SK-N-SH treated with all-trans-retinoic acid at 6 μM for 48 hours (cell line): ENCODE measurements around the gene LGALS1.

Experiments
- ATAC-seq: fragments of 200-7000 bp; cut with Tn5 transposase; 3 replicates; pipeline ENCODE4 v1.9.1; 2020; ENCODE audit warnings: mild to moderate bottlenecking, moderate library complexity
- ARNTL ChIP-seq: fragments of 450-650 bp; formaldehyde crosslinking; IDR thresholded peaks from 2 replicates; pipeline ENCODE4 v1.5.0; 2020; ENCODE audit warnings: low read depth, mild to moderate bottlenecking, moderate library complexity, borderline replicate concordance
- BACH2 ChIP-seq: fragments of 250-450 bp; sonication (Bioruptor Pico); IDR thresholded peaks from 2 replicates; pipeline ENCODE4 v1.9.0; 2021; ENCODE audit warnings: mild to moderate bottlenecking, borderline replicate concordance
- CSDC2 ChIP-seq: fragments of 250-450 bp; sonication (Bioruptor Pico); IDR thresholded peaks from 2 replicates; pipeline ENCODE4 v1.5.0; 2020; ENCODE audit warnings: mild to moderate bottlenecking, moderate library complexity
- ESRRG ChIP-seq: fragments of 250-450 bp; sonication (Bioruptor Pico); IDR thresholded peaks from 2 replicates; pipeline ENCODE4 v1.6.1; 2021; ENCODE audit warnings: mild to moderate bottlenecking
- ISL1 ChIP-seq: fragments of 250-450 bp; sonication (Bioruptor Pico); IDR thresholded peaks from 2 replicates; pipeline ENCODE4 v2.1.2; 2022; ENCODE audit warnings: mild to moderate bottlenecking, moderate library complexity
- OSR1 ChIP-seq: fragments of 250-450 bp; sonication (Bioruptor Pico); IDR thresholded peaks from 2 replicates; pipeline ENCODE4 v1.8.0; 2022; ENCODE audit warnings: moderate library complexity, mild to moderate bottlenecking, inconsistent platforms
- PPARA ChIP-seq: fragments of 250-450 bp; sonication (Bioruptor Pico); IDR thresholded peaks from 2 replicates; pipeline ENCODE4 v1.5.0; 2020; ENCODE audit warnings: mild to moderate bottlenecking, borderline replicate concordance
- SNAI2 ChIP-seq: fragments of 250-450 bp; sonication (Bioruptor Pico); IDR thresholded peaks from 2 replicates; pipeline ENCODE4 v1.5.0; 2020; ENCODE audit warnings: mild to moderate bottlenecking, moderate library complexity
- TOX ChIP-seq: fragments of 250-450 bp; sonication (Bioruptor Pico); IDR thresholded peaks from 2 replicates; pipeline ENCODE4 v1.8.0; 2021; ENCODE audit warnings: mild to moderate bottlenecking, moderate library complexity, borderline replicate concordance
- ZNF565 ChIP-seq: fragments of 450-650 bp; formaldehyde crosslinking; conservative IDR thresholded peaks from 2 replicates; pipeline ENCODE4 v1.5.0; 2020; ENCODE audit warnings: low read depth, mild to moderate bottlenecking, moderate library complexity
- ZNF70 ChIP-seq: fragments of 450-650 bp; formaldehyde crosslinking; IDR thresholded peaks from 2 replicates; pipeline ENCODE4 v1.5.0; 2020; ENCODE audit warnings: mild to moderate bottlenecking, moderate library complexity
- TF ChIP-seq, protein P1 (sequence below): fragments of 250-450 bp; sonication (Bioruptor Pico); IDR thresholded peaks from 2 replicates; pipeline ENCODE4 v1.8.0; 2020; ENCODE audit warnings: mild to moderate bottlenecking, moderate library complexity, borderline replicate concordance
- TF ChIP-seq, protein P2 (sequence below): fragments of 250-450 bp; sonication (Bioruptor Pico); IDR thresholded peaks from 2 replicates; pipeline ENCODE4 v1.5.0; 2020; ENCODE audit warnings: mild to moderate bottlenecking, moderate library complexity
- TF ChIP-seq, protein P3 (sequence below): fragments of 250-450 bp; sonication (Bioruptor Pico); IDR thresholded peaks from 2 replicates; pipeline ENCODE4 v1.5.1; 2021; ENCODE audit warnings: mild to moderate bottlenecking, moderate library complexity
- TF ChIP-seq, protein P4 (sequence below): fragments of 250-450 bp; sonication (Bioruptor Pico); IDR thresholded peaks from 2 replicates; pipeline ENCODE4 v1.8.0; 2021; ENCODE audit warnings: low read depth, mild to moderate bottlenecking, moderate library complexity, borderline replicate concordance
- TF ChIP-seq, protein P5 (sequence below): fragments of 250-450 bp; sonication (Bioruptor Pico); IDR thresholded peaks from 2 replicates; pipeline ENCODE4 v1.5.1; 2020; ENCODE audit warnings: low read depth, mild to moderate bottlenecking, moderate library complexity

LGALS1 gene

DNA sequence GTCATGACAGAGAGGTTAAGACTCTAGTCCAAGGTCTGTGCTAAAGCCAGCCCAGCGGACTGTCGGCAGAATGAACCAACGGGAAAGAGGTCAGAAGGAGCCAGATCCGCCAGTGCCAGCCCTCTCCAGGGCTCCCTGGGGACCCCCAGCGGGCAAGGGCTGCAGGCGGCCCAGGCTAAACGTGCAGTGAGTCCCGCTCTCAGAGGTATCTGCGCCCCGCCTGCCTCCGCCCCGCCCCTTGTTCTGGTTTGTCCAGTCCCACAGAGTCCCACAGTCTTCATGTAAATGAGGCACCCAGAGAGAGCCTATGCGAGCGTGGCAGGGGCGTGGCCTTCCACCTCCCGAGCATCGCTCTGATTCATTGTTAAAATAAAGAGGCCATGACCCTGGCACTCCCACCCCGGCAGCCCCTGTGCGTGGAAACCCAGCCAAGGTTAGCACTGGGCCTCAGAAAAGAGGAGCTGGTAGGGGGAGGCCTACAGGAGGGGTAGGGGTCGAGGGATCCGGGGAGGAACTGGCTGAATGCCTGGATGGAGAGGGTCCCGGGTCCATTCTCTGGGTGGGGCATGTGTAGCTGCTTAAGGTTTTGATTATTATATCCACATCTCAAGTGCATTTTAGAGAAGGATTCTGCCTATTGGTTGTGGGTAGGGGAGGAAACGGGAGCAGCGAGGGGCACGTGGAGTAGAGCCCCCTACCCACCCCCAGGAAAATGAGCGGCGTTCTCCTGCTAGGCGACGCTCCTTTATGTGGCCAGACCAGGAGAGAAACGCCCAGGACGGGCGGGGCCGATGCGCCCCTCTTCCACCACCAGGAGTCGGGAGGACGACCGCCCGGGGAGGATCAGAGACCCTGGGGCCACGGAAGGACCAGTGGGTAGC, 21.5 kb downstream of the LGALS1 start, which contains the start of gene TRIOBP:
Gene TRIOBP, plus strand, starts transcription at position 392 of the 881 bp plus-strand sequence. CDS start 4,318 bp downstream, outside the sequence.
- TF ChIP-seq, protein P1, sequence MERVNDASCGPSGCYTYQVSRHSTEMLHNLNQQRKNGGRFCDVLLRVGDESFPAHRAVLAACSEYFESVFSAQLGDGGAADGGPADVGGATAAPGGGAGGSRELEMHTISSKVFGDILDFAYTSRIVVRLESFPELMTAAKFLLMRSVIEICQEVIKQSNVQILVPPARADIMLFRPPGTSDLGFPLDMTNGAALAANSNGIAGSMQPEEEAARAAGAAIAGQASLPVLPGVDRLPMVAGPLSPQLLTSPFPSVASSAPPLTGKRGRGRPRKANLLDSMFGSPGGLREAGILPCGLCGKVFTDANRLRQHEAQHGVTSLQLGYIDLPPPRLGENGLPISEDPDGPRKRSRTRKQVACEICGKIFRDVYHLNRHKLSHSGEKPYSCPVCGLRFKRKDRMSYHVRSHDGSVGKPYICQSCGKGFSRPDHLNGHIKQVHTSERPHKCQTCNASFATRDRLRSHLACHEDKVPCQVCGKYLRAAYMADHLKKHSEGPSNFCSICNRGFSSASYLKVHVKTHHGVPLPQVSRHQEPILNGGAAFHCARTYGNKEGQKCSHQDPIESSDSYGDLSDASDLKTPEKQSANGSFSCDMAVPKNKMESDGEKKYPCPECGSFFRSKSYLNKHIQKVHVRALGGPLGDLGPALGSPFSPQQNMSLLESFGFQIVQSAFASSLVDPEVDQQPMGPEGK (CRISPR knock-in tag): no peak
- TF ChIP-seq ARNTL (no peak), SNAI2 (CRISPR knock-in tag) (no peak), CSDC2 (CRISPR knock-in tag) (no peak), BACH2 (no peak)
- TF ChIP-seq, protein P2, sequence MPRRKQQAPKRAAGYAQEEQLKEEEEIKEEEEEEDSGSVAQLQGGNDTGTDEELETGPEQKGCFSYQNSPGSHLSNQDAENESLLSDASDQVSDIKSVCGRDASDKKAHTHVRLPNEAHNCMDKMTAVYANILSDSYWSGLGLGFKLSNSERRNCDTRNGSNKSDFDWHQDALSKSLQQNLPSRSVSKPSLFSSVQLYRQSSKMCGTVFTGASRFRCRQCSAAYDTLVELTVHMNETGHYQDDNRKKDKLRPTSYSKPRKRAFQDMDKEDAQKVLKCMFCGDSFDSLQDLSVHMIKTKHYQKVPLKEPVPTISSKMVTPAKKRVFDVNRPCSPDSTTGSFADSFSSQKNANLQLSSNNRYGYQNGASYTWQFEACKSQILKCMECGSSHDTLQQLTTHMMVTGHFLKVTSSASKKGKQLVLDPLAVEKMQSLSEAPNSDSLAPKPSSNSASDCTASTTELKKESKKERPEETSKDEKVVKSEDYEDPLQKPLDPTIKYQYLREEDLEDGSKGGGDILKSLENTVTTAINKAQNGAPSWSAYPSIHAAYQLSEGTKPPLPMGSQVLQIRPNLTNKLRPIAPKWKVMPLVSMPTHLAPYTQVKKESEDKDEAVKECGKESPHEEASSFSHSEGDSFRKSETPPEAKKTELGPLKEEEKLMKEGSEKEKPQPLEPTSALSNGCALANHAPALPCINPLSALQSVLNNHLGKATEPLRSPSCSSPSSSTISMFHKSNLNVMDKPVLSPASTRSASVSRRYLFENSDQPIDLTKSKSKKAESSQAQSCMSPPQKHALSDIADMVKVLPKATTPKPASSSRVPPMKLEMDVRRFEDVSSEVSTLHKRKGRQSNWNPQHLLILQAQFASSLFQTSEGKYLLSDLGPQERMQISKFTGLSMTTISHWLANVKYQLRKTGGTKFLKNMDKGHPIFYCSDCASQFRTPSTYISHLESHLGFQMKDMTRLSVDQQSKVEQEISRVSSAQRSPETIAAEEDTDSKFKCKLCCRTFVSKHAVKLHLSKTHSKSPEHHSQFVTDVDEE: no peak
- TF ChIP-seq, protein P3, sequence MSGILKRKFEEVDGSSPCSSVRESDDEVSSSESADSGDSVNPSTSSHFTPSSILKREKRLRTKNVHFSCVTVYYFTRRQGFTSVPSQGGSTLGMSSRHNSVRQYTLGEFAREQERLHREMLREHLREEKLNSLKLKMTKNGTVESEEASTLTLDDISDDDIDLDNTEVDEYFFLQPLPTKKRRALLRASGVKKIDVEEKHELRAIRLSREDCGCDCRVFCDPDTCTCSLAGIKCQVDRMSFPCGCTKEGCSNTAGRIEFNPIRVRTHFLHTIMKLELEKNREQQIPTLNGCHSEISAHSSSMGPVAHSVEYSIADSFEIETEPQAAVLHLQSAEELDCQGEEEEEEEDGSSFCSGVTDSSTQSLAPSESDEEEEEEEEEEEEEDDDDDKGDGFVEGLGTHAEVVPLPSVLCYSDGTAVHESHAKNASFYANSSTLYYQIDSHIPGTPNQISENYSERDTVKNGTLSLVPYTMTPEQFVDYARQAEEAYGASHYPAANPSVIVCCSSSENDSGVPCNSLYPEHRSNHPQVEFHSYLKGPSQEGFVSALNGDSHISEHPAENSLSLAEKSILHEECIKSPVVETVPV (CRISPR knock-in tag): 0 out of 2 replicates have a peak, but pooled peaks have one; percentile 27

DNA sequence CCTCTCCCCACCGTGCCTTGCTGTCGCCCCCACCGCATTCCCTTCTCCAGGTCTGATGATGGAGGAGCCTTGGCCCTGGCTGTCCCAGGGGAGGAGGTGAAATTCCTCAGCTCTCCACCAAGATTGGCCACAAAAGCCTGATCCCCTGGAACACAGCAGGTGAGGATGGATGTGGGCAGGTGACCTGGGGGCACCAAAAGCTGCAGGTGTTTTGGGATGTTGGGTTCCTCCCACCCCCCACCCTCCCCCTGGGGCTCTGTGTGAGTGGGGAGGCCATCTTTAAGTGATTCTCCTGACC, 22.1 kb downstream of the LGALS1 start:
- no peak for ATAC-seq
- 0 out of 2 replicates have a peak, but pooled peaks have one; percentile 23 for TF ChIP-seq ZNF70 (CRISPR knock-in tag)
- TF ChIP-seq, protein P3 (CRISPR knock-in tag): no peak

More for the DNA sequence above, 21.5 kb downstream of the LGALS1 start, which contains the start of gene TRIOBP:
- ATAC-seq: peak; percentile 100

DNA sequence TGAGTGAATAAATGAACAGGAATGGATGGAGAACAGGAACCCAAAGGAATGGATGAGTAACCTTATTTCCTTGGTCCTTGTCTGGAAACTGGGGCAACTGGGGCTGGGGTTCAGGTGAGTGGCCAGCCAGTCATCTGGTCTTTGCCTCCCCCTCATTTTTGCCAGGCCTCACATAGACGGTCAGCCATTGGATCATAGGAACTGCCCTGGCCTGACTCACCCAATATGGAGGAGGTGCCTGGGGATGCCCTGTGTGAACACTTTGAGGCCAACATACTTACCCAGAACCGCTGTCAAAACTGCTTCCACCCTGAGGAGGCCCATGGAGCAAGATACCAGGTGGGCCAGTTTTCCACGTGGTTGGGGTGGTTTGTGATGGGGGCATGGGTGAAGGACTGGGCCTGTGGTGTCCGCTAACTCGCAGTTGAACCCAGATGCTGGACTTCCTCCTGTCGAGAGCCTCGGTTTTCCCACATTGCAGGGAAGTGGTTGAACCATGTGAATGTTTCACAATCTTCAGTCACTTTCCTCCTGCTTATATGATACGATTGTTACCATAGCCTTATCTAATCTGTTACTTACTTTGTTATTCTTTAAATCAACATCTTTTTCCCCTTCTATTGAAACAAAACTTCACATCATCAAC, 25.8 kb downstream of the LGALS1 start:
- TF ChIP-seq ISL1 (CRISPR knock-in tag): no peak
- no peak for TF ChIP-seq ESRRG (CRISPR knock-in tag)
- no peak for TF ChIP-seq ZNF565 (CRISPR knock-in tag)
- TF ChIP-seq PPARA: no peak
- ATAC-seq: no peak

DNA sequence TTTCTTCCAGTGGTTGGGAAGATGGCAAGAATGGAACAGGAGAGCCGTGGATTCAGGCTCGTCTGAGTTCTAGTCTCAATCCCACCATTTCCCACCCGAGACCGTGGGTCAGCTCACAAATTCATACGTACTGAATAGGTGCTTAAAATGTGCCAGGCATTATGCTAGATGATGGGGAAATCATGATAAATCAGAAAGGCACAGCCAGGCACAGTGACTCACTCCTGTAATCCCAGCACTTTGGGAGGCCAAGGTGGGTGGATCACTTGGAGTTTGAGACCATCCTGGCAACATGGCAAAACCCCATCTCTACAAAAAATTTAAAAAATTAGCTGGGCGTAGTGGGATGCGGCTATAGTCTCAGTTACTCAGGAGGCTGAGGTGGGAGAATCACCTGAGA, 28.5 kb downstream of the LGALS1 start:
- ATAC-seq: no peak
- TF ChIP-seq, protein P4, sequence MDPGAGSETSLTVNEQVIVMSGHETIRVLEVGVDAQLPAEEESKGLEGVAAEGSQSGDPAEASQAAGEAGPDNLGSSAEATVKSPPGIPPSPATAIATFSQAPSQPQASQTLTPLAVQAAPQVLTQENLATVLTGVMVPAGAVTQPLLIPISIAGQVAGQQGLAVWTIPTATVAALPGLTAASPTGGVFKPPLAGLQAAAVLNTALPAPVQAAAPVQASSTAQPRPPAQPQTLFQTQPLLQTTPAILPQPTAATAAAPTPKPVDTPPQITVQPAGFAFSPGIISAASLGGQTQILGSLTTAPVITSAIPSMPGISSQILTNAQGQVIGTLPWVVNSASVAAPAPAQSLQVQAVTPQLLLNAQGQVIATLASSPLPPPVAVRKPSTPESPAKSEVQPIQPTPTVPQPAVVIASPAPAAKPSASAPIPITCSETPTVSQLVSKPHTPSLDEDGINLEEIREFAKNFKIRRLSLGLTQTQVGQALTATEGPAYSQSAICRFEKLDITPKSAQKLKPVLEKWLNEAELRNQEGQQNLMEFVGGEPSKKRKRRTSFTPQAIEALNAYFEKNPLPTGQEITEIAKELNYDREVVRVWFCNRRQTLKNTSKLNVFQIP (CRISPR knock-in tag): no peak
- TF ChIP-seq, protein P3 (CRISPR knock-in tag): no peak
- TF ChIP-seq CSDC2 (CRISPR knock-in tag): no peak
- TF ChIP-seq TOX: no peak
- TF ChIP-seq, protein P1 (CRISPR knock-in tag): no peak
- no peak for TF ChIP-seq BACH2
- TF ChIP-seq SNAI2 (CRISPR knock-in tag): no peak
- TF ChIP-seq, protein P5, sequence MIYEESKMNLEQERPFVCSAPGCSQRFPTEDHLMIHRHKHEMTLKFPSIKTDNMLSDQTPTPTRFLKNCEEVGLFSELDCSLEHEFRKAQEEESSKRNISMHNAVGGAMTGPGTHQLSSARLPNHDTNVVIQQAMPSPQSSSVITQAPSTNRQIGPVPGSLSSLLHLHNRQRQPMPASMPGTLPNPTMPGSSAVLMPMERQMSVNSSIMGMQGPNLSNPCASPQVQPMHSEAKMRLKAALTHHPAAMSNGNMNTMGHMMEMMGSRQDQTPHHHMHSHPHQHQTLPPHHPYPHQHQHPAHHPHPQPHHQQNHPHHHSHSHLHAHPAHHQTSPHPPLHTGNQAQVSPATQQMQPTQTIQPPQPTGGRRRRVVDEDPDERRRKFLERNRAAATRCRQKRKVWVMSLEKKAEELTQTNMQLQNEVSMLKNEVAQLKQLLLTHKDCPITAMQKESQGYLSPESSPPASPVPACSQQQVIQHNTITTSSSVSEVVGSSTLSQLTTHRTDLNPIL (CRISPR knock-in tag): no peak
- no peak for TF ChIP-seq OSR1 (CRISPR knock-in tag)
- no peak for TF ChIP-seq ISL1 (CRISPR knock-in tag)
